ENCODE data around the gene SALL3. TPM values are rescaled to one million over a fixed set of nuclear protein-coding genes. Genes with fewer than 3 reads are reported as not detected.

Gene SALL3
- total and polyA plus RNA-seq, 2 of the 8 experiments (the other 6 are each of a cell fraction or from before 2014, with no cell fraction given) = 10.5 to 46.4 TPM

- H3K79me2 ChIP-seq (ENCODE audit: control insufficient read depth in 1 of 2, insufficient read depth in 2 of 2, low read length in 2 of 2) = peaks cover 0 to 5% of the 10 kb centered on the region in 2 experiments; a peak in 1 of 4 replicates
- H3K18ac ChIP-seq (ENCODE audit: extremely low read depth, low read length) = no peak overlapping the region
- H3K79me1 ChIP-seq (ENCODE audit: low read depth, low read length) = no peaks in the 10 kb centered on the region
- H3K27me3 ChIP-seq (replicated peaks in 1 of 4; ENCODE audit: control insufficient read depth in 3 of 4, extremely low read depth in 1 of 4, insufficient read depth in 3 of 4, low read length in 3 of 4) = peaks cover 54 to 82% (median 77%) of the 10 kb centered on the region in 4 experiments
- POLR2A ChIA-PET (ENCODE audit: partially characterized antibody) = interaction anchor here (0.7 to 1.6 kb wide), 4 partner anchors 8 to 30 kb away, joined by 3 to 5 read pairs (median 3); no protein-coding TSS in a partner anchor
- peaks cover 0 to 2% (median 0%) of the 10 kb centered on the region in 4 experiments; a peak in 1 of 8 replicates for H3K36me3 ChIP-seq (ENCODE audit: control insufficient read depth in 2 of 4, insufficient read depth in 4 of 4, low read length in 3 of 4)
- FAIRE-seq (no peak), DNase-seq (ENCODE audit: low read depth in 1 of 2, low spot score in 2 of 2) (no peak)
- H2BK15ac ChIP-seq (ENCODE audit: low read length) = no peak overlapping the region
- H4K20me1 ChIP-seq (replicated peaks in 1 of 2; ENCODE audit: control insufficient read depth in 1 of 2, insufficient read depth in 2 of 2, low read length in 2 of 2) = peaks cover 1 to 15% of the 10 kb centered on the region in 2 experiments
- H3K23ac ChIP-seq (ENCODE audit: insufficient read length) = no peak overlapping the region
- CTCF ChIA-PET (ENCODE audit: partially characterized antibody) = interaction anchor here (1.0 to 1.6 kb wide), 2 partner anchors 10 to 262 kb away, joined by 4 to 13 read pairs; no protein-coding TSS in a partner anchor
- no peak overlapping the region for H2BK12ac ChIP-seq (ENCODE audit: low read depth, low read length)
- TF ChIP-seq SP4 (IDR thresholded peaks at IDR 0.05; ENCODE audit: low read length) = no peak
- no peak for TF ChIP-seq RNF2 (IDR thresholded peaks at IDR 0.05; ENCODE audit: borderline replicate concordance, low read depth, low read length, missing control alignments, poor library complexity, severe bottlenecking)
- no peak for TF ChIP-seq EGR1 (IDR thresholded peaks at IDR 0.05; ENCODE audit: borderline replicate concordance, low read depth, low read length)
- TF ChIP-seq SIRT6 (IDR thresholded peaks at IDR 0.05; ENCODE audit: low read length) = no peak
- no peak for TF ChIP-seq NRF1 (IDR thresholded peaks at IDR 0.05; ENCODE audit: low read depth, low read length)
- no peak overlapping the region for H2AFZ ChIP-seq (ENCODE audit: low read length)
- WGBS, 2 experiments (ENCODE audit: extremely low coverage in 1 of 2, insufficient coverage in 1 of 2, insufficient read length in 1 of 2, insufficient replicate concordance in 2 of 2, low coverage in 1 of 2, low lambda C conversion rate in 2 of 2, missing lambda C conversion rate in 1 of 2) = 25% methylated on average over 4 of the region's 4 CpGs; no CpG with 5 or more reads in 1 of the 2 experiments
- no peak overlapping the region; a peak in 1 of 4 replicates for H3K4me2 ChIP-seq (ENCODE audit: insufficient read depth in 1 of 2, low read depth in 2 of 2, low read length in 2 of 2)
- H2AK5ac ChIP-seq (ENCODE audit: low read depth, low read length) = no peak overlapping the region
- H3K4me3 ChIP-seq (ENCODE audit: extremely low read depth in 1 of 4, insufficient read depth in 2 of 4, low read depth in 3 of 4, low read length in 4 of 4) = no peak overlapping the region
- H4K8ac ChIP-seq (ENCODE audit: extremely low read depth, insufficient read depth, low read length) = no peak overlapping the region
- H4K91ac ChIP-seq (replicated peaks; ENCODE audit: insufficient read length, low read length) = no peak overlapping the region
- H3K9me3 ChIP-seq (ENCODE audit: insufficient read depth in 2 of 2, low read depth in 1 of 2, low read length in 1 of 2) = no peaks in the 10 kb centered on the region
- H2BK5ac ChIP-seq (ENCODE audit: low read depth, low read length) = no peak overlapping the region
- no peak overlapping the region for H4K5ac ChIP-seq (ENCODE audit: insufficient read length, low read depth, low read length)
- H3K56ac ChIP-seq (replicated peaks; ENCODE audit: insufficient read length, low read depth, low read length) = no peak overlapping the region
- H2BK20ac ChIP-seq (ENCODE audit: low read length) = no peak overlapping the region
- no peak overlapping the region for H3K9ac ChIP-seq (replicated peaks in 1 of 4; ENCODE audit: extremely low read depth in 1 of 4, low read depth in 3 of 4, low read length in 3 of 4)
- H3K4ac ChIP-seq (replicated peaks; ENCODE audit: insufficient read length, low read depth, low read length) = no peak overlapping the region
- peaks cover 9 to 34% (median 25%) of the 10 kb centered on the region in 4 experiments for H3K4me1 ChIP-seq (replicated peaks in 1 of 4; ENCODE audit: control insufficient read depth in 3 of 4, insufficient read depth in 4 of 4, low read length in 3 of 4)
- H2BK120ac ChIP-seq (replicated peaks; ENCODE audit: low read depth, low read length) = no peak overlapping the region
- H3K14ac ChIP-seq (ENCODE audit: insufficient read length) = no peak overlapping the region
- H3K23me2 ChIP-seq (ENCODE audit: low read depth, low read length) = peaks cover 18% of the 10 kb centered on the region; the same call in 1 of the 2 replicates
- H3K27ac ChIP-seq (ENCODE audit: low read depth, low read length) = no peak overlapping the region
Measured at GRCh38 chr18:78975699-78976335, 3.8 kb upstream of the SALL3 start.

All from H1 (cell line).